GM19372 (cell line): ENCODE results near the gene TMEM182.

Experiments
- ATAC-seq: cut with Tn5 transposase; IDR thresholded peaks from one replicate; pipeline ENCODE4 v1.9.1; 2021; ENCODE audit warnings: mild to moderate bottlenecking, low read depth, moderate library complexity; ENCODE audit not compliant: unreplicated experiment

Gene TMEM182

GRCh38 chr2:102764083-102764482, 2.3 kb downstream of the TMEM182 start:
- ATAC-seq, result no peak

DNA sequence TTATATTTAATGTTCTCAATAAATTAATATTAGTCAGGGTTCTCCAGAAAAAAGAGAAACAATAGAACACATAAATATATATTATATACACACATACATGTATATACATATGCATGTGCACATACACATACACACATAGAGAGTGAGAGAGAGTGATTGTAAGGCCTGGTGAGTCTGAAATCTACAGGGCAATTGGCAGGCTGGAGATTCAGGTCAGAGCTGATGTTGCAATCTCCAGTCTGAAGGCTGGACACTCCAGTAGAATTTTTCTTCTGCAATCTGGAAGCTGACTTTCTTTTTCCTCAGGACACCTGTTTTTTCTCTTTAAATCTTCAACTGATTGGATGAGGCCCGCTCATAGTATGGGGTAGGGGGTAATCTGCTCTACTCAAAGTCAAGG, 3.2 kb downstream of the TMEM182 start:
- no peak for ATAC-seq

GRCh38 chr2:102768253-102768652, 6.4 kb downstream of the TMEM182 start:
- ATAC-seq, result no peak

- no peak for ATAC-seq
Observed at GRCh38 chr2:102768892-102769291, 7.1 kb downstream of the TMEM182 start.

- no peak for ATAC-seq
Observed at GRCh38 chr2:102770506-102770905, 8.7 kb downstream of the TMEM182 start.

DNA sequence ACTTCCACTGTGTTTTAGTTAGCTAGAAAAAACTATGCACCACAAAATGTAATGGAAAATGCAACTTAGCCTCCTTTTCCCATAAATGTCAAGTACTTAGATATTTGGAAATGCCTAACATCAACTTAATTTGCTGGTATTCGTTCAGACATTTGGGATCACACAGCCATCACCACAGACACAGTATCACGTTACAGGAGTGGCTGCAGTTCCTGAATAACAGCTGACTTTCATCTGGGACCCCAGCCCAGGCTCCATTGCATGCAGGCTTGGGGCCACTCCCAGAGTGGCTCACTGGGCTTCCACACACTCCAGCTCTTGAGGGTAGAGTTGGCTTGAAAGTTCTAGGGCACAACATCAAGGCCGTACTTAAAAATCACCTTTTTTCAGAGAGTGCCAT, 9.3 kb downstream of the TMEM182 start:
- ATAC-seq, result no peak

DNA sequence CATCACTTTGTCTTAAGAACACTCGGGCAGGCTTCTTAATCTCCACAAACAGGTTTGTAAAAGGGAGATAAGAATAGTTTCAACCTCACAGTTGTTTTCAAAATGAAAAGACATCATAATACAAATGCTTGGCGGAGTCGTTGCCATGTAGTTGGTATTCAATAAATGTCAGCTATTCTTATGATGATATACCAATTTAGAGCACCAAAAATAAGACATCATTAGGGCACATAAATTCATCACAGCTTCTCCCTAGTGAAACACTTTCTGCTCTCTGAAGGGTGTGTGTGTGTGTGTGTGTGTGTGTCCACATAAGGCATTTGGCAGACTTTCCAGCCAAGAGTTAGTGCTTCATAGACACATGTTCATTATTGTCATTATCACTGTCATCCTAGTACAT, 10.8 kb downstream of the TMEM182 start:
- ATAC-seq, result no peak

DNA sequence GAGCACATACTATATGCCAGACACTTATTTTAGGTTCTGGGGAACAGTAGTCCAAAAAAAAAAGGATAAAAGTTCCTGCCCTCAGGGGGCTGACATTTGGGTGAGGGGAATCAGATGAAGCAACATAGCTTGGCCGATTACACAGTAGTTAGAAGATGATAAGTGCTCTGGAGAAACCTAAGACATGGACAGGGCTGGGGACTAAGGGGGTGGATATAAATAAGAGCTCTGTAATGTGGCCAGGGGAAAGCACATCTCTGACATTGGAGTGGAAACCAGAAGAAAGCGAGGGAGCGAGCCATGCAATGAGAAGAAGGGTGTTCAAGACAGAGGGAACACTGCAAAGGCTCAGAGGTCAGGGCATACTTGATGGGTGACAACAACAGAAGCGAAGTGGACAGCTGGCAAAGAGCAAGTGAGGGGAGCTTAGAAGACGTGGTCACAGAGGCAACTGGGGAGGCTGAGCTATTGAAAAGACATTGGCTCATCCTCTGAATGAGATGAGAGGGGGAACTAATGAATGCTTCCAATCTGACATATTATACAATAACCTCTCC, 11.4 kb downstream of the TMEM182 start:
- ATAC-seq, result no peak

DNA sequence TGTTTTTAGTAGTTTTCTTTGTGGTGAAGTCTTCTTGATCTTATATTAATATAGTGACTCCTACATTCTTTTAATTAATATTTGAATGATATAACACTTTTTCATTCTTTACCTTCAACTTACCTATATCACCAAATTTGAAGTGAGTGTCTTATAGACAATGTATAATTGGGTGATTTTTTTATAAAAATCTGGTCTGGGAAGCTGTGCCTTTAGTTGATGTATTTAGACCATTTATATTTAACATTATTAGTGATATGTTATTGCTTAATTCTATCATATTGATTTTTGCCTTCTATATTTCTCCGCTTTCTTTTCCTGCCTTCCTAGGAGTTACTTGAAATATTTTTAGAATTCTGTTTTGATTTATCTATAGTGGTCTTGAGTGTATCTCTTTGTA, 16.4 kb downstream of the TMEM182 start:
- no peak for ATAC-seq

- ATAC-seq, result no peak
Observed at GRCh38 chr2:102780467-102780866, 18.6 kb downstream of the TMEM182 start.

- ATAC-seq, result no peak
Observed at GRCh38 chr2:102782187-102782586, 20.4 kb downstream of the TMEM182 start.

- no peak for ATAC-seq
Observed at GRCh38 chr2:102782933-102783332, 21.1 kb downstream of the TMEM182 start.

DNA sequence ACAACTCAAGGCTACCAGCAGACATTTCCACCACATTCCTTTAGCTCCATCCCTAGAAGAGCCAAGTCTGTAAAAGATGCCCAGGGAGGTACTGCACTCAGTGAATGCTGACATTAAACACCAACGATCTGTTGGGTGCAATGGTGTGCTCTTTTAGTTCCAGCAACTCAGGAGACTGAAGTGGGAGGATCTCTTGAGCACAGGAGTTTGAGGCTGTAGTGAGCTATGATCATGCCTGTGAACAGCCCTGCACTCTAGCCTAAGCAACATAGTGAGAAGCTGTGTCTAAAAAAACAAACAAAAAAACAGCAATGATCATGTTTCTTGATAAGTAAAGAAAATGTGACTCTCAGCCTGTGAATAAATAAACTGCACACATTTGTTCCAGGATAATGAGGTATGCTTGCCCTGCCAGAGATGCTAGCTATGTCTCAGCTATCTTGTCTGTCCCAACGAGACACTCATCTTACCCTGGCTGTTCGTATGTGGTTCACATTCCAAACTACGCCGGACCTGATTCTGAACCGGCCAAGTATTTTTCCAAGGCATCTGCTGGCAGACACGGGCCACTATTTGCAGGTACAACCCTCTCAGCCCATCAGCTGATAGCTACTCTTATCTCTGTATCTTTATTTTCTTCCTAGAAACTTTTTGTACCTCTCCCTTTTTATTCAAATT, 21.8 kb downstream of the TMEM182 start:
- ATAC-seq, result no peak

GRCh38 chr2:102784940-102785339, 23.1 kb downstream of the TMEM182 start:
- ATAC-seq, result no peak

GRCh38 chr2:102788216-102788884, 26.5 kb downstream of the TMEM182 start:
- no peak for ATAC-seq

DNA sequence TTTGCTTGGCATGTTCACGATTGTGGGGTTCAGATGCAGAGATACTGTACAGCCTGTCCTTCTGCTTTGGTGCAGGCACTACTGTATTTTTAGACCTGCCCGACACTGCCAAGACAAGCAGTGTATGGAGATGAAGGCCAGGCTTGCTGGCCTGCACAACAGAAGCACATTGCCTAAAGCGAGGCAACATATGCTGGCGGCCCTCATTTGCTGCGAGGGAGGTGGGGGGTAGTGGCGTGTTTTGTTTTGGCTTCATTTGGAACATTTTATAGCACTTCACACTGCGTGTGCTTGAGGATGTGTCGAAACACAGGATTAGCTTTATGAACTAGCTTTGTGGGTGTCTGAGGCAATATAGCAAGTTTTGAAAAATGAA, 27.0 kb downstream of the TMEM182 start:
- ATAC-seq, result no peak

DNA sequence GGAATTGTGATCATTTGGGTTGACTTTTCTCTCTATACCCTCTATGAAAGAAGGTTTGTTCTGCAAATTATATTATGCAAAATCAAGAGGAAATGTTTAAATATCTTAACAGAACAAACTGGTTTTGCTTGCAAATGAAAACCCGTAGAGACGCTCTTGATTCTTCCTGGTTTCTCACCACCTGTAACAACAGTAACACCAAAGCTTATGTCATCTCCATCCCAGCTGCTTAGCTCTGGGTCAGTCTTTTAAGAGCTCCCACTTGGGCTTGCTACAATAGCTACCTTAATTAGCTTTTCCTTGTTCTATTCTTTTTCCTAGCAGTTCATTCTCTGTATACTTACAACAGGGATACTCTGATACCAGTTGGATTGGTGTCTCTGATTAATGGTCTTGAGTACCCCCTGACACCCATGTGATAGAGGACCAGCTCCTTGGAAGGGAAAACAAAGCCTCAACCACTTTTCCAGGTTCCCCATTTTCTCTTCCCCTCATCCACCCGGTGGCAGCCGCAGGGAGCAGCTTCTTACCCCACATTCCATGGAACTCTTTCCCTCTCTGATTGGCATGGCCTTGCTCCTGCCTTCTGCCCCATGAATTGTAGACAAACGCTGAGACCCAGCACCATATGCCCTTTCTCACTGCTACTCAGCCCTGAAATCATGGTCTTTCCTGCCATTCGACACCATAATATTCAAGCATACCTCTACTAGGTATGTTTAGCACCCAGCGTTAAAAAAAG, 27.7 kb downstream of the TMEM182 start:
- no peak for ATAC-seq

DNA sequence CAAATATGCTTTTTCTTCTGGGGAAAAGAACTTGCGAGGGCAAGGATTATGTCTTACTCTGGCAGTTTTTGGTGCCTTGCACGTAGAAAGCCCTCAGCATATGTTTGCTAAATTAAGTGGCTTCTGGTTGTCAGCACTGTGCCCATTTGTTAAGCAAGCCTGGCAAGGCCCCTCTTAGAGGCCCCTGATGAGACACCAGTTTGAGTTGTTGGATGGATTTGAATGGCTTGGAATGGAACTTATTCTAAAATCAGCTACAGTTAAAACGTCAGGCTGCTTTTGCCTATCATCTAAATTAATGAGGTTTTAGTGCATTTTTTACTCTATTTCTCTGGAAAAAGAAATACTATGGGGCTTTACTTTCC, 28.2 kb downstream of the TMEM182 start:
- ATAC-seq, result no peak

DNA sequence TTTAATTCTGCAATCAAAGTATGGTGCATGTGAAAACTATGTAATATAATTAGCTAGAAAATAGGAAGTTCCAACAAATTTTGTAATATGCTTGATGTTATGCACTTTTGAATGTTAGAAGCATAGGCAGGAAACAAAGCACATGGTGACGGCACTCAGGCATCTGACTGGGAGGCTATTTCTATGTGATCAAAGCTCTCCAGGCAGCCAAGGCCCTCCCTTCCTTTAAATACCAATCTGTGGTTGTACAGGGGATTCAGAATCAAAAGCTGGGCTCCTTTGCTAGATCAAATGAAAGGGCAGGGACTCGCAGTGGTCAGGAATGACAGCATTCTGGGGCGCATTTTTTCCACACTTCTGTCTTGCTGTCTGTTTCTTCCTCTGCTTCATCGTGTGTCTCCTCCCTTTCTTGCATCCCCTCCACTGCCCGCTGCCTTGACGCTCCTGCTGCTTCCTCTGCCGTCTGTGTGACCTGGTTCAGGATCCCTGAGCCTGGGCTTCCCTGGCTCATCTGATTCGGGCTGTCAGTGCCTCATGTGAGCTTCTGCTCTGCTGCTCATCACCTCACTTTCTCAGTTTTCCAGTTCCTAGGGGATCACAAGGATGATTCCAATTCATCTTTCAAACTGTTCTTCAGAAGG, 30.9 kb downstream of the TMEM182 start:
- ATAC-seq, result no peak

DNA sequence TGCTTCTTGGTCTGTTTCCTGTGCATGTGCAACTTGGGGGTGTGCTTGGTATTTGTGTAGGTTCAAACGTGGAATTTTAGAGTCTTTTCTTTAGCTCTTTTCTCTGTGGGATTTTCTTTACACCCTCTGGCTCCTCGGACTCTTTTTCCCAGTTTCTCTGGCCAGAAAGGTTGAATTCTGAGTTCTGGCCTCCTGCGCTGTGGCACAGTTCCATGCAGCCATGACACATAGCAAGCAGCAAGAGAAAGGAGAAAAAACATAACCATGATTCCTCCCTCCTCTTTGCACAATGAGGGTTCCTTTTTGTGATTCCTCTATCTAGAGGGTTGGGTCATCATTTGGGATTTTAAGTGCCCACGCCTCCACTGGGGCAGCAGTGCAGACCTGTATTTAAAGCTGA, 33.8 kb downstream of the TMEM182 start:
- no peak for ATAC-seq

DNA sequence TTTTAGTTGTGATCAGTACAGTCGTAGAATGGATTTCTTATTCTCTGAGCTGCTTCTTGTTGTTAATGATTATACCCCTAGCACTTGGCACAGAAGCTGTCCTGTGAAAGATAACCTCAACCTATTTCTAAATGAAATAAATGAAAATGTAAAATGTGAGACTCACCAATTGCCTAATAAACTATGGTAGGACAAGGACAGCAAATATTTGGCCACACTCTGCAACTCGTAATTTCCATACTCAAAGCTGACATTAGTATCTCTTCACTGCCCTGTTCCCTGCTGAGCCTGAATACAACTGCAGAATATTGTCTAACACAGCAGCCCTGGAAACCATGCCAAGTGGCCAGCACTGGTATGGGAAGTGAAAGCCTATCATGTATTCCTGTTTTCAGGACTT, 34.5 kb downstream of the TMEM182 start:
- no peak for ATAC-seq
